Left lung (tissue), 10 donors: ENCODE measurements around the gene NR6A1. TPM values are rescaled to one million over a fixed set of nuclear protein-coding genes. Genes with fewer than 3 reads are reported as not detected.

ENCODE experiments used
- ATAC-seq: fragments of 200-7000 bp; cut with Tn5 transposase; one replicate; pipeline ENCODE4 v1.9.1; 2020; ENCODE audit warnings: moderate library complexity
- DNase-seq, 4 donors: peaks; one replicate each; pipeline ENCODE4 v3.0.0-alpha.2; 2013 to 2020
- H3K27ac ChIP-seq, 2 donors: fragments of 200-600 bp; sonication (generic) in 1 of 2; one replicate each; pipeline versions ENCODE4 v1.5.0 to v1.8.0; 2020 to 2021
- H3K27me3 ChIP-seq, 2 donors: fragments of 200-600 bp; sonication (generic) in 1 of 2; one replicate each; pipeline versions ENCODE4 v1.5.0 to v1.8.0; 2020 to 2021
- H3K36me3 ChIP-seq, 2 donors: fragments of 200-600 bp; sonication (generic) in 1 of 2; one replicate each; pipeline versions ENCODE4 v1.5.0 to v1.8.0; 2020 to 2021
- H3K4me1 ChIP-seq, 2 donors: fragments of 200-600 bp; one replicate each; pipeline ENCODE4 v1.8.0; 2021
- H3K4me3 ChIP-seq, 2 donors: fragments of 200-600 bp; sonication (generic) in 1 of 2; one replicate each; pipeline versions ENCODE4 v1.5.0 to v1.8.0; 2020 to 2021; ENCODE audit warnings: mild to moderate bottlenecking in 1 of 2
- H3K9me3 ChIP-seq, 2 donors: fragments of 200-600 bp; sonication (generic) in 1 of 2; one replicate each; pipeline versions ENCODE4 v1.5.0 to v1.8.0; 2020 to 2021
- CTCF ChIP-seq, 2 donors: fragments of 200-600 bp; sonication (generic) in 1 of 2; IDR thresholded peaks; one replicate each; pipeline versions ENCODE4 v1.5.0 to v1.8.0; 2021; ENCODE audit warnings: antibody characterized with exemption in 2 of 2
- intact Hi-C, 2 donors: fragments of 100-400 bp; cut with DNase I; formaldehyde crosslinking; loops; one replicate each; pipeline versions ENCODE4 v1.11.2 to v1.14.2; 2022
- polyA plus RNA-seq, 6 donors: library from polyadenylated mRNA; unstranded; fragments of 120-200 nt; gene quantifications; one replicate each; pipeline ENCODE4 v1.2.1, GENCODE V29; 2013; ENCODE audit not compliant: insufficient read length in 6 of 6
- total RNA-seq, 2 donors: library from RNA; stranded (reverse); fragmentation: NEBNext Ultra II Directional; extraction: Animal tissue kit (Norgen Biotek cat#: 25700); gene quantifications; one replicate each; pipeline ENCODE4 v1.2.1, GENCODE V29; 2021
- donor health status: DM: no; HTN: yes; CAD: no.
- donor health status: DM: no; HTN: no; CAD: no.

Gene NR6A1
- total and polyA plus RNA-seq, 8 donors = 1.2 to 4.1 (median 1.7) TPM

GRCh38 chr9:124652615-124653393, 118.3 kb downstream of the NR6A1 start:
- TF ChIP-seq CTCF (IDR thresholded peaks at IDR 0.05) = no peak
- DNase-seq = peak in 1 of 4 donors; percentile 56
- no peaks in the 10 kb centered on the region for H3K4me1 ChIP-seq
- ATAC-seq = peak; percentile 97
- no peaks in the 10 kb centered on the region for H3K9me3 ChIP-seq
- H3K4me3 ChIP-seq = no peak overlapping the region
- intact Hi-C loops = no loop called here
- peak overlapping the region; percentile 1 to 65 for H3K27ac ChIP-seq
- no peaks in the 10 kb centered on the region for H3K36me3 ChIP-seq
- no peaks in the 10 kb centered on the region for H3K27me3 ChIP-seq

GRCh38 chr9:124652203-124652602, 118.9 kb downstream of the NR6A1 start:
- ATAC-seq (no peak), DNase-seq (no peak)
- Histone ChIP-seq H3K4me3 (no peak overlapping the region), H3K9me3 (no peaks in the 10 kb centered on the region), H3K27ac (peak overlapping the region; percentile 1 to 65), H3K4me1 (no peaks in the 10 kb centered on the region), H3K36me3 (no peaks in the 10 kb centered on the region), H3K27me3 (no peaks in the 10 kb centered on the region)
- TF ChIP-seq CTCF (IDR thresholded peaks at IDR 0.05) = no peak
- intact Hi-C loops = no loop called here

GRCh38 chr9:124645274-124645673, 125.8 kb downstream of the NR6A1 start:
- no peak for ATAC-seq
- Histone ChIP-seq H3K4me3 (no peak overlapping the region), H3K27me3 (no peaks in the 10 kb centered on the region), H3K36me3 (no peaks in the 10 kb centered on the region), H3K9me3 (no peaks in the 10 kb centered on the region), H3K27ac (no peak overlapping the region), H3K4me1 (no peaks in the 10 kb centered on the region)
- TF ChIP-seq CTCF (IDR thresholded peaks at IDR 0.05) = no peak
- DNase-seq = no peak
- intact Hi-C loops = no loop called here

- Histone ChIP-seq H3K27ac (no peak overlapping the region), H3K36me3 (no peaks in the 10 kb centered on the region), H3K27me3 (no peaks in the 10 kb centered on the region), H3K9me3 (no peaks in the 10 kb centered on the region), H3K4me1 (no peaks in the 10 kb centered on the region), H3K4me3 (no peak overlapping the region)
- no peak for TF ChIP-seq CTCF (IDR thresholded peaks at IDR 0.05)
- intact Hi-C loops = no loop called here
- no peak for ATAC-seq
- no peak for DNase-seq
Measured at GRCh38 chr9:124639637-124640036, 131.5 kb downstream of the NR6A1 start.

- no peaks in the 10 kb centered on the region for H3K9me3 ChIP-seq
- intact Hi-C loops = no loop called here
- no peak overlapping the region for H3K27ac ChIP-seq
Measured at GRCh38 chr9:124635285-124635684, 135.8 kb downstream of the NR6A1 start.

More at GRCh38 chr9:124635285-124635684, 135.8 kb downstream of the NR6A1 start:
- H3K4me1 ChIP-seq = no peaks in the 10 kb centered on the region
- ATAC-seq = no peak
- no peak for TF ChIP-seq CTCF (IDR thresholded peaks at IDR 0.05)
- DNase-seq = no peak
- no peak overlapping the region for H3K4me3 ChIP-seq
- no peaks in the 10 kb centered on the region for H3K36me3 ChIP-seq
- no peaks in the 10 kb centered on the region for H3K27me3 ChIP-seq
